Activated T-cell treated with anti-CD3 and anti-CD28 coated beads, Interleukin-2, amount 50 U/mL, for 1 hour (primary cell): Measurements from ENCODE around the gene OXER1.

Experiments used
- DNase-seq: peaks from one replicate; pipeline ENCODE4 v3.0.0-alpha.2; 2020

OXER1 gene

GRCh38 chr2:42793334-42794270 lies 29.7 kb upstream of the OXER1 start:
- DNase-seq = no peak

GRCh38 chr2:42792583-42793333 lies 28.8 kb upstream of the OXER1 start, which contains the start of gene HAAO:
Gene HAAO (minus strand): TSS chr2:42792583. CDS start chr2:42792536, 47 bp downstream.
- DNase-seq = peak; percentile 35

- DNase-seq = no peak
Measured at GRCh38 chr2:42792087-42792582, 28.2 kb upstream of the OXER1 start.

GRCh38 chr2:42791606-42792005 lies 27.7 kb upstream of the OXER1 start:
- no peak for DNase-seq

- DNase-seq = no peak
Measured at GRCh38 chr2:42789751-42790150, 25.8 kb upstream of the OXER1 start.

GRCh38 chr2:42788882-42789281 lies 24.9 kb upstream of the OXER1 start:
- no peak for DNase-seq

- no peak for DNase-seq
Measured at GRCh38 chr2:42788478-42788793, 24.5 kb upstream of the OXER1 start.

GRCh38 chr2:42787788-42788477 lies 24.0 kb upstream of the OXER1 start:
- DNase-seq = no peak

GRCh38 chr2:42787424-42787787 lies 23.5 kb upstream of the OXER1 start:
- DNase-seq = no peak

- no peak for DNase-seq
Measured at GRCh38 chr2:42786561-42787345, 22.8 kb upstream of the OXER1 start.

GRCh38 chr2:42784204-42784880 lies 20.4 kb upstream of the OXER1 start:
- no peak for DNase-seq

GRCh38 chr2:42783511-42783910 lies 19.6 kb upstream of the OXER1 start:
- no peak for DNase-seq

GRCh38 chr2:42781181-42781580 lies 17.2 kb upstream of the OXER1 start:
- no peak for DNase-seq

GRCh38 chr2:42777883-42778805 lies 14.2 kb upstream of the OXER1 start:
- no peak for DNase-seq

GRCh38 chr2:42775810-42776209 lies 11.9 kb upstream of the OXER1 start:
- DNase-seq = no peak

GRCh38 chr2:42775186-42775585 lies 11.3 kb upstream of the OXER1 start:
- DNase-seq = no peak

- DNase-seq = no peak
Measured at GRCh38 chr2:42771546-42772153, 7.7 kb upstream of the OXER1 start.

- no peak for DNase-seq
Measured at GRCh38 chr2:42770288-42771131, 6.6 kb upstream of the OXER1 start.

- DNase-seq = no peak
Measured at GRCh38 chr2:42769583-42770287, 5.8 kb upstream of the OXER1 start.
